GM19324 (cell line): ENCODE results near the gene APBA1.
"Not testable (repeated sequence)": the region's sequence is repeated elsewhere in the genome, so short reads cannot be mapped to it uniquely, and the experiment has no call there.

Experiments used
- ATAC-seq: cut with Tn5 transposase; IDR thresholded peaks from one replicate; pipeline ENCODE4 v1.9.1; 2021; ENCODE audit warnings: mild to moderate bottlenecking, moderate library complexity; ENCODE audit not compliant: unreplicated experiment, low FRiP score

The APBA1 gene

GRCh38 chr9:69611221-69611620, 61.0 kb downstream of the APBA1 start:
- no peak for ATAC-seq

- no peak for ATAC-seq
These were observed 63.0 kb downstream of the APBA1 start for GRCh38 chr9:69609156-69609555.

GRCh38 chr9:69606089-69606488, 66.1 kb downstream of the APBA1 start:
- ATAC-seq, result no peak

GRCh38 chr9:69605406-69605805, 66.8 kb downstream of the APBA1 start:
- ATAC-seq, result no peak

- ATAC-seq, result no peak
These were observed 67.5 kb downstream of the APBA1 start for GRCh38 chr9:69604568-69605219.

- no peak for ATAC-seq
These were observed 68.5 kb downstream of the APBA1 start for GRCh38 chr9:69603656-69604055.

- no peak for ATAC-seq
These were observed 69.4 kb downstream of the APBA1 start for GRCh38 chr9:69602773-69603172.

GRCh38 chr9:69601698-69602097, 70.5 kb downstream of the APBA1 start:
- ATAC-seq, result no peak

- no peak for ATAC-seq
These were observed 71.7 kb downstream of the APBA1 start for GRCh38 chr9:69600314-69601047.

- ATAC-seq, result no peak
These were observed 72.8 kb downstream of the APBA1 start for GRCh38 chr9:69599232-69599971.

- ATAC-seq, result not testable (repeated sequence)
These were observed 75.3 kb downstream of the APBA1 start for GRCh38 chr9:69596906-69597305.

- ATAC-seq, result no peak
These were observed 78.0 kb downstream of the APBA1 start for GRCh38 chr9:69594180-69594579.

GRCh38 chr9:69593756-69594155, 78.4 kb downstream of the APBA1 start:
- ATAC-seq, result no peak

- ATAC-seq, result no peak
These were observed 78.9 kb downstream of the APBA1 start for GRCh38 chr9:69593301-69593700.

GRCh38 chr9:69590266-69590665, 81.9 kb downstream of the APBA1 start:
- ATAC-seq, result no peak

- ATAC-seq, result no peak
These were observed 83.0 kb downstream of the APBA1 start for GRCh38 chr9:69589156-69589555.

- ATAC-seq, result no peak
These were observed 86.6 kb downstream of the APBA1 start for GRCh38 chr9:69585571-69585970.

- no peak for ATAC-seq
These were observed 87.4 kb downstream of the APBA1 start for GRCh38 chr9:69584759-69585158.

GRCh38 chr9:69583645-69584234, 88.4 kb downstream of the APBA1 start:
- no peak for ATAC-seq

- ATAC-seq, result no peak
These were observed 89.5 kb downstream of the APBA1 start for GRCh38 chr9:69582544-69583297.
